A673 (cell line): Measurements from ENCODE around the gene CAMK1D. TPM values are rescaled to one million over a fixed set of nuclear protein-coding genes. Genes with fewer than 3 reads are reported as not detected.
A peak's percentile ranks its signal among the peaks of the same experiment; 100 is the strongest.

Source experiments
- BruUV-seq: library from RNA; stranded (reverse); fragments of 400-500 nt; replicated peaks from 2 replicates; lab custom pipeline; 2021; lab: Mats Ljungman, UMichigan
- CTCF ChIA-PET: fragments of 300-600 bp; sonication (Branson Sonifier 250); formaldehyde crosslinking; loops from one replicate; lab custom pipeline; 2022; ENCODE audit warnings: antibody characterized with exemption; lab: Charles Lee
- POLR2A ChIA-PET: fragments of 300-600 bp; sonication (Branson Sonifier 250); formaldehyde crosslinking; loops from one replicate; lab custom pipeline; 2022; ENCODE audit warnings: antibody characterized with exemption; ENCODE audit not compliant: low non-redundant PET; lab: Charles Lee
- DNase-seq: peaks from one replicate; pipeline ENCODE4 v3.0.0-alpha.2; 2015; ENCODE audit warnings: low spot score
- H3K27ac ChIP-seq: fragments of 200-600 bp; sonication (generic); 2 replicates; pipeline ENCODE4 v1.5.1; 2016; ENCODE audit warnings: mixed run types, low read depth, mild to moderate bottlenecking, mixed read lengths, antibody characterized with exemption, low read length; ENCODE audit not compliant: poor library complexity, severe bottlenecking
- H3K27me3 ChIP-seq: fragments of 200-600 bp; sonication (generic); replicated peaks from 2 replicates; pipeline ENCODE4 v1.6.1; 2017; ENCODE audit warnings: mixed run types, low read depth, mild to moderate bottlenecking, mixed read lengths, antibody characterized with exemption, low read length; ENCODE audit not compliant: insufficient read depth, poor library complexity
- H3K36me3 ChIP-seq: fragments of 200-600 bp; sonication (generic); 2 replicates; pipeline ENCODE4 v1.6.1; 2016; ENCODE audit warnings: mixed run types, mild to moderate bottlenecking, mixed read lengths, antibody characterized with exemption, low read length; ENCODE audit not compliant: insufficient read depth, poor library complexity, severe bottlenecking
- H3K4me1 ChIP-seq: fragments of 200-600 bp; sonication (generic); 2 replicates; pipeline ENCODE4 v1.6.1; 2017; ENCODE audit warnings: mixed run types, mild to moderate bottlenecking, mixed read lengths, antibody characterized with exemption, low read length; ENCODE audit not compliant: insufficient read depth, poor library complexity, severe bottlenecking
- H3K4me3 ChIP-seq: fragments of 200-600 bp; sonication (generic); 2 replicates; pipeline ENCODE4 v1.5.1; 2016; ENCODE audit warnings: low read depth, mixed run types, mild to moderate bottlenecking, mixed read lengths, low read length; ENCODE audit not compliant: poor library complexity, severe bottlenecking
- H3K9me3 ChIP-seq: fragments of 200-600 bp; sonication (generic); 2 replicates; pipeline ENCODE4 v1.6.1; 2016; ENCODE audit warnings: mixed run types, low read depth, mild to moderate bottlenecking, mixed read lengths, antibody characterized with exemption, low read length; ENCODE audit not compliant: poor library complexity, severe bottlenecking
- CTCF ChIP-seq: fragments of 300-800, 200-600 bp; sonication (generic); conservative IDR thresholded peaks from 2 replicates; pipeline ENCODE4 v1.5.1; 2017; ENCODE audit warnings: low read depth, mild to moderate bottlenecking, antibody characterized with exemption, low read length, moderate library complexity, mixed read lengths
- EZH2 ChIP-seq: fragments of 200-600 bp; sonication (generic); IDR thresholded peaks from 2 replicates; pipeline ENCODE4 v1.6.1; 2017; ENCODE audit warnings: borderline replicate concordance, low read depth, mild to moderate bottlenecking, mixed read lengths, antibody characterized with exemption, low read length; ENCODE audit not compliant: poor library complexity, severe bottlenecking
- intact Hi-C: fragments of 100-400 bp; cut with micrococcal nuclease; formaldehyde crosslinking; loops from one replicate; pipeline ENCODE4 v1.10.0; 2022; ENCODE audit not compliant: unreplicated experiment
- total RNA-seq: library from RNA; stranded (reverse); gene quantifications from 2 replicates; pipeline ENCODE4 v1.2.3, GENCODE V29; 2021

The CAMK1D gene
- total RNA-seq, 1 experiment from 2014 or later, result 23.7 TPM

GRCh38 chr10:12780634-12781601 is 431.6 kb downstream of the CAMK1D start:
- CTCF ChIA-PET, result interaction anchor here (0.7 kb wide), 2 partner anchors 35 kb away, joined by 3 to 5 read pairs; no protein-coding TSS in a partner anchor
- no TSS peak for BruUV-seq
- intact Hi-C loops, result no loop called here
- H3K4me3 ChIP-seq, result no peak overlapping the region
- H3K27me3 ChIP-seq, result no peaks in the 10 kb centered on the region
- H3K27ac ChIP-seq, result peak overlapping the region; percentile 68
- H3K4me1 ChIP-seq, result peaks cover 52% of the 10 kb centered on the region
- H3K9me3 ChIP-seq, result no peaks in the 10 kb centered on the region
- TF ChIP-seq EZH2 (no peak), CTCF (no peak)
- H3K36me3 ChIP-seq, result no peaks in the 10 kb centered on the region
- POLR2A ChIA-PET, result no interaction called here
- DNase-seq, result peak; percentile 93

- intact Hi-C loops, result no loop called here
- no peak overlapping the region for H3K27ac ChIP-seq
- TF ChIP-seq CTCF, result no peak
- no peak for TF ChIP-seq EZH2
- no peak for DNase-seq
- POLR2A ChIA-PET, result interaction anchor here (0.6 kb wide), 2 partner anchors 119 to 201 kb away, joined by 3 to 11 read pairs; no protein-coding TSS in a partner anchor
- H3K27me3 ChIP-seq, result no peaks in the 10 kb centered on the region
- no peak overlapping the region for H3K4me3 ChIP-seq
- H3K9me3 ChIP-seq, result no peaks in the 10 kb centered on the region
- H3K36me3 ChIP-seq, result no peaks in the 10 kb centered on the region
- H3K4me1 ChIP-seq, result peaks cover 52% of the 10 kb centered on the region
- CTCF ChIA-PET, result interaction anchor here (0.6 to 1.3 kb wide), 5 partner anchors 36 to 518 kb away, joined by 3 to 8 read pairs (median 4); no protein-coding TSS in a partner anchor
- BruUV-seq, result no TSS peak
Observed at GRCh38 chr10:12781976-12782375, 432.6 kb downstream of the CAMK1D start.

GRCh38 chr10:12782537-12782936 is 433.2 kb downstream of the CAMK1D start:
- no peaks in the 10 kb centered on the region for H3K9me3 ChIP-seq
- POLR2A ChIA-PET, result interaction anchor here (0.6 kb wide), 1 partner anchor 200 kb away, joined by 11 read pairs; no protein-coding TSS in a partner anchor
- H3K4me1 ChIP-seq, result peaks cover 51% of the 10 kb centered on the region
- TF ChIP-seq CTCF (peak; percentile 87), EZH2 (no peak)
- H3K4me3 ChIP-seq, result no peak overlapping the region
- H3K27me3 ChIP-seq, result no peaks in the 10 kb centered on the region
- CTCF ChIA-PET, result interaction anchor here (0.6 to 1.3 kb wide), 5 partner anchors 61 to 518 kb away, joined by 3 to 8 read pairs (median 4); no protein-coding TSS in a partner anchor
- DNase-seq, result peak; percentile 54
- no peak overlapping the region for H3K27ac ChIP-seq
- no TSS peak for BruUV-seq
- H3K36me3 ChIP-seq, result no peaks in the 10 kb centered on the region
- intact Hi-C loops, result no loop called here
